CD4-positive, alpha-beta T cell (primary cell): Measurements from ENCODE around the gene CFLAR. TPM values are rescaled to one million over a fixed set of nuclear protein-coding genes. Genes with fewer than 3 reads are reported as not detected.

ENCODE experiments used
- ATAC-seq: fragments of 200-7000 bp; cut with Tn5 transposase; one replicate; pipeline ENCODE4 v1.10.0; 2022; ENCODE audit warnings: mild to moderate bottlenecking; ENCODE audit not compliant: poor library complexity
- CTCF ChIA-PET: fragments of 350-600 bp; sonication (Branson Sonifier 250); formaldehyde crosslinking; loops from one replicate; lab custom pipeline; 2021; ENCODE audit warnings: antibody characterized with exemption, inconsistent platforms; lab: Charles Lee
- POLR2A ChIA-PET: fragments of 350-600 bp; sonication (Branson Sonifier 250); formaldehyde crosslinking; loops from one replicate; lab custom pipeline; 2021; ENCODE audit warnings: antibody characterized with exemption, inconsistent platforms; lab: Charles Lee
- DNase-seq, 14 experiments: peaks; one replicate each; pipeline ENCODE4 v3.0.0-alpha.2; 2013 to 2020; ENCODE audit warnings: mixed read lengths in 2 of 14
- H3K27ac ChIP-seq, 2 donors: one replicate each; pipeline versions ENCODE4 v1.5.1 to v1.7.0; 2013; ENCODE audit warnings: low read length in 2 of 2, low read depth in 1 of 2, mild to moderate bottlenecking in 1 of 2
- H3K27me3 ChIP-seq, 2 experiments: 1 replicate in 1 of 2; 2 replicates in 1 of 2; pipeline versions ENCODE4 v1.6.1 to v1.7.0; 2013; ENCODE audit warnings: low read length in 2 of 2, control low read depth in 1 of 2, mild to moderate bottlenecking in 1 of 2, moderate library complexity in 1 of 2; ENCODE audit not compliant: insufficient read depth in 2 of 2, control insufficient read depth in 1 of 2
- H3K36me3 ChIP-seq: one replicate; pipeline ENCODE4 v1.6.1; 2013; ENCODE audit warnings: low read length, control low read depth; ENCODE audit not compliant: insufficient read depth
- H3K4me1 ChIP-seq: one replicate; pipeline ENCODE4 v1.6.1; 2013; ENCODE audit warnings: low read length, control low read depth; ENCODE audit not compliant: insufficient read depth
- H3K4me3 ChIP-seq: one replicate; pipeline ENCODE4 v1.5.1; 2013; ENCODE audit warnings: mild to moderate bottlenecking, low read length, moderate library complexity
- H3K9me3 ChIP-seq, 2 experiments: 1 replicate in 1 of 2; 2 replicates in 1 of 2; pipeline versions ENCODE4 v1.6.1 to v1.7.0; 2013; ENCODE audit warnings: low read length in 2 of 2, mild to moderate bottlenecking in 2 of 2, control low read depth in 1 of 2, moderate library complexity in 1 of 2; ENCODE audit not compliant: control insufficient read depth in 1 of 2, insufficient read depth in 1 of 2
- H3K27ac Mint-ChIP-seq: one replicate; pipeline ENCODE4 v1.8.0; 2020; ENCODE audit warnings: mixed read lengths
- H3K27me3 Mint-ChIP-seq: one replicate; pipeline ENCODE4 v1.8.0; 2021; ENCODE audit warnings: mixed read lengths
- H3K36me3 Mint-ChIP-seq: one replicate; pipeline ENCODE4 v1.8.0; 2021; ENCODE audit warnings: low read depth, mixed read lengths
- H3K4me1 Mint-ChIP-seq: one replicate; pipeline ENCODE4 v1.8.0; 2021; ENCODE audit warnings: low read depth, mixed read lengths
- H3K4me3 Mint-ChIP-seq: one replicate; pipeline ENCODE4 v1.8.0; 2020; ENCODE audit warnings: mild to moderate bottlenecking, mixed read lengths
- H3K9me3 Mint-ChIP-seq: one replicate; pipeline ENCODE4 v1.8.0; 2020; ENCODE audit warnings: mixed read lengths
- CTCF ChIP-seq: fragments of 200-600 bp; IDR thresholded peaks from one replicate; pipeline ENCODE4 v1.8.0; 2022; ENCODE audit warnings: antibody characterized with exemption, mild to moderate bottlenecking
- intact Hi-C, 2 experiments: fragments of 100-400 bp; cut with DNase I in 1 of 2; cut with micrococcal nuclease in 1 of 2; formaldehyde crosslinking; loops; one replicate each; pipeline versions ENCODE4 v1.15.1 to v1.9.0; 2023 to 2025; cut with DNase I, micrococcal nuclease
- total RNA-seq, 174 experiments: library from RNA in 2 of 174; stranded (reverse) in 2 of 174; gene quantifications; one replicate each; pipeline ENCODE4 v1.2.3 and lab custom pipeline; 2021 to 2026

CFLAR gene
- total RNA-seq, 2 experiments from 2014 or later, result 178 to 181 TPM

GRCh38 chr2:201220102-201220570 lies 104.2 kb downstream of the CFLAR start:
- Histone ChIP-seq H3K4me3 (no peak overlapping the region), H3K4me1 (peaks cover 27% of the 10 kb centered on the region), H3K27ac (peak overlapping the region in 1 of 2 donors; percentile 48), H3K27me3 (no peaks in the 10 kb centered on the region), H3K36me3 (peaks cover 45% of the 10 kb centered on the region), H3K9me3 (no peaks in the 10 kb centered on the region)
- H3K9me3 Mint-ChIP-seq, result no peaks in the 10 kb centered on the region
- H3K36me3 Mint-ChIP-seq, result peaks cover 63% of the 10 kb centered on the region
- DNase-seq (peak in 5 of 14 experiments; percentile 20 to 30 (median 28)), ATAC-seq (peak; percentile 29)
- POLR2A ChIA-PET, result interaction anchor here (1.3 to 1.8 kb wide), 4 partner anchors 12 to 356 kb away, joined by 4 to 8 read pairs (median 6); partner anchors contain the start of genes CASP10 and CLK1
- intact Hi-C loops, result no loop called here
- H3K27me3 Mint-ChIP-seq, result no peaks in the 10 kb centered on the region
- CTCF ChIA-PET, result interaction anchor here (0.6 to 7.1 kb wide), 2 partner anchors 12 to 394 kb away, joined by 3 to 54 read pairs; no protein-coding TSS in a partner anchor
- H3K27ac Mint-ChIP-seq, result peak overlapping the region; percentile 81
- H3K4me3 Mint-ChIP-seq, result peak overlapping the region; percentile 32
- no peak for TF ChIP-seq CTCF
- H3K4me1 Mint-ChIP-seq, result peaks cover 65% of the 10 kb centered on the region

GRCh38 chr2:201223089-201224073 lies 107.4 kb downstream of the CFLAR start:
- Mint-ChIP-seq H3K36me3 (peaks cover 42% of the 10 kb centered on the region), H3K27me3 (no peaks in the 10 kb centered on the region), H3K27ac (peak overlapping the region; percentile 81), H3K4me3 (peak overlapping the region; percentile 3), H3K4me1 (peaks cover 68% of the 10 kb centered on the region), H3K9me3 (no peaks in the 10 kb centered on the region)
- TF ChIP-seq CTCF, result no peak
- Histone ChIP-seq H3K27me3 (no peaks in the 10 kb centered on the region), H3K4me3 (no peak overlapping the region), H3K36me3 (peaks cover 16% of the 10 kb centered on the region), H3K4me1 (peaks cover 29% of the 10 kb centered on the region), H3K27ac (peak overlapping the region; percentile 26 to 55), H3K9me3 (no peaks in the 10 kb centered on the region)
- intact Hi-C loops, result no loop called here
- DNase-seq, result no peak
- ATAC-seq, result no peak
- ChIA-PET POLR2A (interaction anchor here (0.7 to 1.3 kb wide), 3 partner anchors 9 to 46 kb away, joined by 3 to 4 read pairs (median 3); no protein-coding TSS in a partner anchor), CTCF (interaction anchor here (1.2 to 7.1 kb wide), 2 partner anchors 9 to 41 kb away, joined by 5 to 54 read pairs; partner anchors contain the start of gene CASP10)

Other genes starting within 250 kb of the CFLAR start
- 10 to 100 TPM; 23.1 to 29.8 TPM for gene PPIL3, start 227.1 kb upstream of the CFLAR start, total RNA-seq
- 1 to 10 TPM; 6.1 to 6.7 TPM for gene NIF3L1, start 226.8 kb upstream of the CFLAR start, total RNA-seq
- 10 to 100 TPM; 25.0 to 26.6 TPM for gene ORC2, start 152.5 kb upstream of the CFLAR start, total RNA-seq
- gene HYCC2, start 44.5 kb upstream of the CFLAR start, total RNA-seq, result 10 to 100 TPM; 29.2 to 30.7 TPM
- 10 to 100 TPM; 10.1 to 13.6 TPM for gene NDUFB3, start 44.2 kb upstream of the CFLAR start, total RNA-seq
- gene CASP10, start 67.0 kb downstream of the CFLAR start, total RNA-seq, result 10 to 100 TPM; 12.6 to 13.7 TPM
- 100 to 1,000 TPM; 172 to 175 TPM for gene CASP8, start 144.4 kb downstream of the CFLAR start, total RNA-seq
- gene FLACC1, start 241.2 kb downstream of the CFLAR start, total RNA-seq, result 1 to 10 TPM; 4.5 to 4.8 TPM